ENCODE measurements around the gene PLEKHG4.

PLEKHG4 gene

DNA sequence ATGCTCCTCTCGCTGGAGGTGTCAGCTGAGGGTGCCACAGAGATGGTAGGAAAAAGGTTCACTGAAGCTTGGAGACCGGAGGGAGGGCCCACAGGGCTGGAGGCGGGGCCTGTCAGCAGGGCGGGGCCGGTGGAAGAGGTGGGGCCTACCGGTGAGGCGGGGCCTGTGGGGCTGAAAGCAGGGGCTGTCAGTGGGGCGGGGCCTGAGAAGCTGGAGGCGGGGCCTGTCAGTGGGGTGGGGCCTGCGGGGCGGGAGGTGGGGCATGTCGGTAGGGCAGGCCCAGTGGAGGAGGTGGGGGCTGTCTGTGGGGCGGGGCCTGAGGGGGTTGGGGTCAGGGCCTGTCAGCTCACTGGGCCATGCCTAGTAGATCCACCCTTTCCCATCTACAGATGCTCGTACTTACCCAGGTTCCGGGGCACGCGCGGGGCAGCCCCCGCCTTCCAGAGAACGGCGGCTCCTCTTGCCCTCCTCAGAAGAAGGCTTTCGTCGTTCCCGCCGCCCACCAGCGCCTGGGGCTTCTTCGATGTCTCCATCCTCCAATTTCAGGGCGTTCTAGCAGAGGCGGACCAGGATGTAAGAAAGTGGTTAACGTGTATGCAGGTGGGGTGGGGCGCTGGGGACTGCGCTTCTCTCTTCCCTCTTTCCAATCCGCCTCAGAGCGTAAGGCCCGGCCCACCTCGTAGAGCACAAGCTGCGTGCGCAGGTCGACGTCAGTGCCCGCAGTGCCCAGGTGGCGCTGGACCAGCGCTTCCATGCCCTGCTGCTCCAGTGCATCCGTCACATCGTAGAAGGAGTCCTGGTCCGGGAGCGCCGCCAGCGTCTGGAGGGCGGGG, 42.6 kb upstream of the PLEKHG4 start:
- no peaks in the 10 kb centered on the region for H3K9me3 ChIP-seq
- peaks cover 44% of the 10 kb centered on the region for H4K20me1 ChIP-seq
- H3K27me3 ChIP-seq = no peaks in the 10 kb centered on the region
- peak overlapping the region; percentile 82; the same call in 1 of the 2 replicates for H3K9ac ChIP-seq
- H3K27ac ChIP-seq = peak overlapping the region; percentile 78
- peaks cover 32% of the 10 kb centered on the region for H3K4me1 ChIP-seq
- peak overlapping the region; percentile 77 for H3K4me2 ChIP-seq
- no peak for TF ChIP-seq Cebpa-rat (IDR thresholded peaks at IDR 0.05)
- H3K4me3 ChIP-seq = peak overlapping the region; percentile 59
- H3K36me3 ChIP-seq = peaks cover 92% of the 10 kb centered on the region

DNA sequence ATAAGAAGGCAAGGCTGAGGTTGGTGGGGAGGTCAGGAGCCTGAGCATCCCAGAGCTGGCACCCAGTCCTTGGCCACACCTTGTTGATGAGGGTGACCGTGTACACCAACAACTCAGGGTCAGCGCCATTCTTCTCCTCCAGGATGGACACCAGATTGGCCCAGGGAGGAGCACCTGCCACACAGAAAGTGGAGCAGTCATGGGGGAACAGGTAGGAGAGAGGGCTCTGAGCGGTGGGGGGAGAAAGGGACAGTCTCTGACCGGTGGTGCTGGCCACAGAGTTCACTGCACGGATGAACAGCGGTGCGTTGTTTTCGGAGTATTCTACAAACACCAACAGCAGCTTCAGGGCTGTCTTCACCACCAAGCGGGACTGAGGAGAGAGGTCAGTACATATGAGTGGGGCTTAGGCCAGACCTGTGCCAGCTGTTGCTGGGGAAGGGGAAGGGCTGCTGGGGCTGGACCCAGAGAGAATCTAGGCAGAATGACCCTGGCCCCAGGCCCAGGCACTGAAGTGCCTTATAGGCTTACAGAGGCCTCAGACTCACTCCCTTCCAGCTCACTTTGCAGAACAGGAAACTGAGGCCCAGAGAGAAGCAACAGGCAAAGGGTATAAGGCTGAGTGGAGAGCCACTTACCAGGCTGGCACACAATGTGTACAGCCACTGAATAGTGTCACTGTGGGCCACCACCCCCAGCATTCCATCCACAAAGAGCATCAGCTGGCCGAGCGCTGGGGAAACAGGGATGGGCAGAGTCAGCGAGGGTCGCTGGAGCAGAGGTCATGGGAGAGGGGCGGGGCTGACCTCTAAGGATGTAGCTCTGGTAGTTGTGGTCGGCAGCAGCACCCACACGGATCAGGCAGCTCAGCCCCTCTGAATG, 41.7 kb upstream of the PLEKHG4 start:
- Histone ChIP-seq H3K27me3 (no peaks in the 10 kb centered on the region), H3K36me3 (peaks cover 90% of the 10 kb centered on the region), H3K27ac (no peak overlapping the region), H3K4me3 (no peak overlapping the region), H4K20me1 (peaks cover 53% of the 10 kb centered on the region), H3K9ac (no peak overlapping the region), H3K4me2 (no peak overlapping the region), H3K4me1 (peaks cover 41% of the 10 kb centered on the region), H3K9me3 (no peaks in the 10 kb centered on the region)
- TF ChIP-seq Cebpa-rat (IDR thresholded peaks at IDR 0.05) = no peak

DNA sequence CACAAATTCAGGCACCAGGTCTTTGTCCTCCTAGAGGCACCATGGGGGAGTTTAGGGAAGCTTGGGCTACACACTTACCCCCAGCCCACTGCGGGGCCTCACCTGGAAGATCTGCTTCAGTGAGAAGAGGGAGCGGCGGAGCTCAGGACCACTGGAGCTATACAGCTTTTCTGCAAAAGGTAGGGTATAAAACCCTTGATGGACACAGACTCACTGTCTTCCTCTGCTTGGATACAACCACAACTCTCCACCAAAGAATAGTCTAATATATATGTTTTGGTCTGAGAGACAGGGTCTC, 41.1 kb upstream of the PLEKHG4 start:
- peaks cover 59% of the 10 kb centered on the region for H4K20me1 ChIP-seq
- no peak overlapping the region for H3K4me3 ChIP-seq
- H3K36me3 ChIP-seq = peaks cover 85% of the 10 kb centered on the region

DNA sequence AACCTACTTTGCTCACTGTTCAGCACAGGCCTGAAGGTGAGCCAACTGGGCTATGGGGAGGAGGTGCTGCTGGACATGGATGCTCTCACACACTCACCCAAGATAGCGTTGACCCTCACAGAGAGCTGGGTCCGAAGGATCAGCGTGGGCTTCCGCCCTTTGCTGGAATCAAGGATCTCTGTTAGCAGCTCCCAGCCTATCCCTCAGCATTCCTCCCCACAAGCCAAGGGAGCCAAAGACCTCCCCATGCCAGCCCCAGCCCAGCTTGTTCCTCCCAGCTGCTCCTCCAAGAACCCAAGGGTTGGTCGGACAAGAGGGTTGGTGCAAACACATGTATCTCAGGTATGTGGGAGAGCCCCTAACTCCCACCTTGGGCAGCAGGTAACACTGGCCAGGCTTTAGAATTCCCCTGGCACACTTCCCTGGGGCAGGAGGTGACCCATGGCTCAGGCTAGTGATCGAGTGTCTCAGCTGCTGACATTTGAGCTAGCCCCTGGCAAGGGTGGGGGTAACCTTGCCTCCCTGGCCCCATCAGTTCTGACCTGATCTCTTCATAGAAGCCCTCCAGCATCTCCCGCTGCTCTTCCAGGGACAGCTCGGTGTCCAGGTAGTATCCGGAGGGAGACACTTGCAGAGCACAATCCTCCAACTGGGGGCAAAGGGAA, 40.4 kb upstream of the PLEKHG4 start:
- no peaks in the 10 kb centered on the region for H3K27me3 ChIP-seq
- H3K36me3 ChIP-seq = peaks cover 79% of the 10 kb centered on the region

More for the DNA sequence above, 41.1 kb upstream of the PLEKHG4 start:
- Histone ChIP-seq H3K4me2 (no peak overlapping the region), H3K27me3 (no peaks in the 10 kb centered on the region), H3K27ac (no peak overlapping the region), H3K4me1 (peaks cover 46% of the 10 kb centered on the region), H3K9ac (no peak overlapping the region), H3K9me3 (no peaks in the 10 kb centered on the region)
- no peak for TF ChIP-seq Cebpa-rat (IDR thresholded peaks at IDR 0.05)

DNA sequence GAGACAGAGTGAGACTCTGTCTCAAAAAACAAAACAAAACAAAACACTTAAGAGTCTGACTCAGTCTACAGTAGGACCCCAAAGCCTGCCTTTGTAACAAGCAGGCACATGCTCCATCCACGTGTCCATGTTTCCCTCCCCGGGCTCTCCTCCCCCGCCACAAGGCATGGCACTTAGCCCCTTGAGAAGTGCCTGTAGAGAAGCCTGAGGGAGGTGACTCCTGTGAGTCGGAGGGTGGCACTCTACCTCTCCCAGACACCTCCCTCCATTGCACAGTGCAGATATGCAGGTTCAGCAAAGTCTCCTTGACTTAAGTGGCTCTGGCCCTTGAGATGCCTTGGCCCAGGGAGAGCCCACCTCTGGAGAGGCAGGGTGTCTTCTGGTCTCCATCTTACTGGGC, 38.8 kb upstream of the PLEKHG4 start:
- Histone ChIP-seq H4K20me1 (peaks cover 80% of the 10 kb centered on the region), H3K36me3 (peaks cover 63% of the 10 kb centered on the region), H3K9ac (no peak overlapping the region), H3K4me3 (no peak overlapping the region), H3K4me2 (no peak overlapping the region), H3K27me3 (no peaks in the 10 kb centered on the region), H3K27ac (no peak overlapping the region; the same call in 1 of the 2 replicates), H3K4me1 (peaks cover 55% of the 10 kb centered on the region), H3K9me3 (no peaks in the 10 kb centered on the region)
- TF ChIP-seq Cebpa-rat (IDR thresholded peaks at IDR 0.05) = no peak

More for the DNA sequence above, 40.4 kb upstream of the PLEKHG4 start:
- H3K9me3 ChIP-seq = no peaks in the 10 kb centered on the region
- peaks cover 66% of the 10 kb centered on the region for H4K20me1 ChIP-seq
- peaks cover 54% of the 10 kb centered on the region for H3K4me1 ChIP-seq
- no peak overlapping the region for H3K4me3 ChIP-seq
- H3K4me2 ChIP-seq = no peak overlapping the region
- no peak overlapping the region; the same call in 1 of the 2 replicates for H3K27ac ChIP-seq
- no peak overlapping the region for H3K9ac ChIP-seq
- no peak for TF ChIP-seq Cebpa-rat (IDR thresholded peaks at IDR 0.05)

DNA sequence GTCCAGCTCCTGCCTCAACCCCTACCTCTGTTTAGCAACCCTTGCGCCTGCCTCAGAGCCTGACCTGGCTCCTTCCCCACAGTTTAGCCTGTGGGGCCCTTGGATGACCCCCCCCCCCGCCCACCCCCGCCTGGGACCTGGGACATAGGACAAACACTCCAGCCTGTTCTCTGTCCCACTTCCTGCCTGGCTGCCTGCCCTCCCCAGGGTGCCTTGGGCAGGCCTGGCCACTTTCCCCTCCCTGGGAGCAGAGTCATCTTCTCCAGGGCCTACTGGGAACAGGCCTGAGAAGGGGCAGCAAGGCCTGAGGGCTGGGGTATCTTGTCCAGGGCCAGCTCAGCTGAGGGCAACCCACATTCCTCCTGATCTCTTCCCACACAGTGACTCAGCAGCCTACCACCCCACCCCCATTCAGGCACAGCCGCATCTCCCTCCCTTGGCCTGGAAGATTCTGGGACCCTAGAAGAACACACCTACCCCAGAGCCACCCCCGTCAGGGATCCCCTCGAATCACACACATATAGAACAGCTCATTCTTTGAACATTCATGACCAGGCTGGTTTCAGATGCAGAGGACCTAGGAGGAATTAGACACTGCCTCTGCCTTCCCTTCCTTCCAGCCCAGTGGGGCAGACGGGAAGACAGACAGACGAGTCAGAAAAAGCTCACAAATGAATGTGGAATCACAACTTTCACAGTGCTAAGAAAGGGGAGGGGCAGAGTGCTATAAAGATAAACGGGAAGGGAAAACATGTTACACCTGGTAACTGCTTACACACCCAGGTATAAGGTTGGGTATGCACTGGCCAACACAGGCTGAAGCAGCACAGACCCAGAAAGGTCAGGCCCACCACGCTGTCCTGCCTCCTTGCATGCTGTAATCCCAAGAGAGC, 38.1 kb upstream of the PLEKHG4 start:
- TF ChIP-seq Cebpa-rat (IDR thresholded peaks at IDR 0.05) = no peak
- peak overlapping the region; percentile 49; the same call in 1 of the 2 replicates for H3K27ac ChIP-seq
- H3K27me3 ChIP-seq = no peaks in the 10 kb centered on the region
- no peak overlapping the region for H3K4me3 ChIP-seq
- H4K20me1 ChIP-seq = peaks cover 87% of the 10 kb centered on the region
- H3K4me1 ChIP-seq = peaks cover 54% of the 10 kb centered on the region
- peaks cover 55% of the 10 kb centered on the region for H3K36me3 ChIP-seq
- 0 out of 2 replicates have a peak overlapping the region, but pooled peaks have one; percentile 41 for H3K9ac ChIP-seq
- H3K4me2 ChIP-seq = peak overlapping the region; percentile 100
- no peaks in the 10 kb centered on the region for H3K9me3 ChIP-seq

DNA sequence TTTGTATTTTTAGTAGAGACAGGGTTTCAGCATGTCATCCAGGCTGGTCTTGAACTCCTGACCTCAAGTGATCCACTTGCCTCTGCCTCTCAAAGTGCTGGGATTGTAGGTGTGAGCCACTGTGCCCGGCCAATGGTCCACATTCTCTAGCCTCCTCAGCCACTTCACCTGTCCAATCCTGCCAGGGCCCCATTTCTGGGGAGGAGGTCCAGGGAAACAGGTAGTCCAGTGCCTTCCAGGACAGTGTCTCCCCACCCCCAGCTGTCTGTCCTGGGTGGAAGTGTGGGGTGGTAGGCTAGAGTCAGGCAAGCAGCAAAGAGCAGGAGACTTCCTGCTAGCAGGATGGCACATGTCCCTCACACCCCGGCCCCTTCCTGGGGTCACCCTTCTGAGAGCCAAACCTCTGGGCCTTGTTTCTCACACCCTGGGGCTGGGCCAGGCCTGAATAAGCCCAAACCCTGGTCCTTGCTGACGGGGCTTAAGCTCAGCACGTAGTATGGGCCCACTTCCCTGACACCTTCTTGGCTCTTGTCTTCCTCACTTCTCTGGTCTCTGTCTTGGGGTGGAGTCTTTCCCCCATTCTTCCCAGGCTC, 37.1 kb upstream of the PLEKHG4 start:
- H3K4me2 ChIP-seq = peak overlapping the region; percentile 100
- H3K9ac ChIP-seq = peak overlapping the region; percentile 41; the same call in 1 of the 2 replicates
- H3K9me3 ChIP-seq = no peaks in the 10 kb centered on the region
- peaks cover 53% of the 10 kb centered on the region for H3K4me1 ChIP-seq
- H3K27ac ChIP-seq = peak overlapping the region; percentile 62
- no peak overlapping the region for H3K4me3 ChIP-seq
- peaks cover 86% of the 10 kb centered on the region for H4K20me1 ChIP-seq
- H3K36me3 ChIP-seq = peaks cover 48% of the 10 kb centered on the region
- TF ChIP-seq Cebpa-rat (IDR thresholded peaks at IDR 0.05) = no peak
- no peaks in the 10 kb centered on the region for H3K27me3 ChIP-seq

DNA sequence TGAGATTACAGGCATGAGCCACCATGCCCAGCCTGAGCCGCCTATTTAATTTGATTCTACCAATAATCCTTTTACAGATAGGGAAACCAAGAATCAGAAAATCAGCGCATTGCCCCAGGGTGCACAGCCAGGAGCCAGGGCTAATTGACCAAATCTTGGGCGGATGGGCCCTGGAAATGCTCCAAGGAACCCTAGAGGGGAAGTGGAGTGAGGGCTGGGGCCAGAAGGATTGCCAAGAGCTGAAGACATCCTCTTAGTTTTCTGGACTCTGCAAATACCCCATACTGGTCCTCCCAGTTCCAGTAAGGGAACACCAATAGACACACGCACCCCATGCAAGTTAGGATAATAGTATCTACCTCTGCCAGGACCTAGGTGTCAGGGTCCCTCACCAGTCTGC, 35.9 kb upstream of the PLEKHG4 start:
- no peak for TF ChIP-seq Cebpa-rat (IDR thresholded peaks at IDR 0.05)
- Histone ChIP-seq H3K4me1 (peaks cover 62% of the 10 kb centered on the region), H3K36me3 (peaks cover 35% of the 10 kb centered on the region), H3K27me3 (peaks cover 4% of the 10 kb centered on the region; the same call in 1 of the 2 replicates), H3K9ac (peak overlapping the region; percentile 84), H3K4me3 (peak overlapping the region; percentile 92), H3K4me2 (peak overlapping the region; percentile 100), H3K9me3 (no peaks in the 10 kb centered on the region), H3K27ac (peak overlapping the region; percentile 84), H4K20me1 (peaks cover 74% of the 10 kb centered on the region)
